Naive thymus-derived CD4-positive, alpha-beta T cell (primary cell): ENCODE data around the gene NRXN2. TPM values are rescaled to one million over a fixed set of nuclear protein-coding genes. Genes with fewer than 3 reads are reported as not detected.

Source experiments
- ATAC-seq: fragments of 150-1000 bp; cut with Tn5 transposase; 2 replicates; pipeline ENCODE4 v1.10.0; 2021; ENCODE audit warnings: mild to moderate bottlenecking, moderate library complexity
- CTCF ChIA-PET: fragments of 350-600 bp; sonication (Branson Sonifier 250); formaldehyde crosslinking; loops from one replicate; lab custom pipeline; 2021; ENCODE audit warnings: antibody characterized with exemption; lab: Charles Lee
- POLR2A ChIA-PET: fragments of 350-600 bp; sonication (Branson Sonifier 250); formaldehyde crosslinking; loops from one replicate; lab custom pipeline; 2021; ENCODE audit warnings: antibody characterized with exemption, inconsistent platforms; lab: Charles Lee
- DNase-seq, 9 donors: peaks; one replicate each; pipeline versions ENCODE4 v3.0.0 to v3.0.0-alpha.2; 2020 to 2022; ENCODE audit warnings: mixed read lengths in 1 of 9
- H3K27ac ChIP-seq: one replicate; pipeline ENCODE4 v1.7.0; 2013; ENCODE audit warnings: mild to moderate bottlenecking, low read depth, low read length, moderate library complexity
- H3K27me3 ChIP-seq, 2 donors: one replicate each; pipeline ENCODE4 v1.7.0; 2013; ENCODE audit warnings: low read length in 2 of 2, mild to moderate bottlenecking in 2 of 2, moderate library complexity in 2 of 2; ENCODE audit not compliant: control insufficient read depth in 2 of 2, insufficient read depth in 2 of 2
- H3K36me3 ChIP-seq, 3 experiments: 1 replicate in 2 of 3; 2 replicates in 1 of 3; pipeline ENCODE4 v1.7.0; 2013; ENCODE audit warnings: low read length in 3 of 3, mild to moderate bottlenecking in 3 of 3, moderate library complexity in 1 of 3; ENCODE audit not compliant: insufficient read depth in 3 of 3, control insufficient read depth in 2 of 3
- H3K4me1 ChIP-seq, 2 donors: one replicate each; pipeline ENCODE4 v1.7.0; 2013; ENCODE audit warnings: low read length in 2 of 2, mild to moderate bottlenecking in 2 of 2, moderate library complexity in 1 of 2; ENCODE audit not compliant: control insufficient read depth in 2 of 2, insufficient read depth in 2 of 2
- H3K4me3 ChIP-seq: 2 replicates; pipeline ENCODE4 v1.7.0; 2013; ENCODE audit warnings: mild to moderate bottlenecking, low read length
- H3K9me3 ChIP-seq, 3 experiments: 1 replicate in 2 of 3; 2 replicates in 1 of 3; pipeline ENCODE4 v1.7.0; 2013; ENCODE audit warnings: low read length in 3 of 3; ENCODE audit not compliant: control insufficient read depth in 2 of 3
- H3K27ac Mint-ChIP-seq, 9 donors: one replicate each; pipeline ENCODE4 v1.8.0; 2020 to 2022; ENCODE audit warnings: mixed read lengths in 9 of 9, mild to moderate bottlenecking in 8 of 9, moderate library complexity in 5 of 9, inconsistent platforms in 2 of 9
- H3K27me3 Mint-ChIP-seq, 5 donors: one replicate each; pipeline ENCODE4 v1.8.0; 2021 to 2022; ENCODE audit warnings: mixed read lengths in 5 of 5, mild to moderate bottlenecking in 1 of 5
- H3K36me3 Mint-ChIP-seq, 5 donors: one replicate each; pipeline ENCODE4 v1.8.0; 2020 to 2022; ENCODE audit warnings: mixed read lengths in 5 of 5, mild to moderate bottlenecking in 3 of 5, inconsistent platforms in 1 of 5
- H3K4me1 Mint-ChIP-seq, 7 donors: one replicate each; pipeline ENCODE4 v1.8.0; 2020 to 2022; ENCODE audit warnings: mixed read lengths in 7 of 7, mild to moderate bottlenecking in 3 of 7, inconsistent platforms in 1 of 7
- H3K4me3 Mint-ChIP-seq, 10 donors: one replicate each; pipeline ENCODE4 v1.8.0; 2020 to 2022; ENCODE audit warnings: mild to moderate bottlenecking in 10 of 10, mixed read lengths in 10 of 10, moderate library complexity in 6 of 10, inconsistent platforms in 2 of 10
- H3K9me3 Mint-ChIP-seq, 11 donors: one replicate each; pipeline ENCODE4 v1.8.0; 2020 to 2022; ENCODE audit warnings: mixed read lengths in 11 of 11, mild to moderate bottlenecking in 4 of 11, inconsistent platforms in 1 of 11, moderate library complexity in 1 of 11
- intact Hi-C, 2 donors: fragments of 100-400 bp; cut with micrococcal nuclease; formaldehyde crosslinking; loops; one replicate each; pipeline ENCODE4 v1.15.1; 2023
- polyA plus RNA-seq, 2 donors: library from polyadenylated mRNA; unstranded; fragments of 300-500 nt; fragmentation: Illumina TruSeq; gene quantifications; one replicate each; pipeline ENCODE4 v1.2.3, GENCODE V29; 2021
- total RNA-seq, 6 experiments: library from RNA in 5 of 6; stranded (reverse) in 5 of 6; gene quantifications; 1 replicate in 5 of 6; 2 replicates in 1 of 6; pipeline ENCODE4 v1.2.3 and lab custom pipeline; 2021 to 2026

The NRXN2 gene
- total and polyA plus RNA-seq, 7 experiments from 2014 or later = 0.07 to 0.71 (median 0.27) TPM; not detected in 4

DNA sequence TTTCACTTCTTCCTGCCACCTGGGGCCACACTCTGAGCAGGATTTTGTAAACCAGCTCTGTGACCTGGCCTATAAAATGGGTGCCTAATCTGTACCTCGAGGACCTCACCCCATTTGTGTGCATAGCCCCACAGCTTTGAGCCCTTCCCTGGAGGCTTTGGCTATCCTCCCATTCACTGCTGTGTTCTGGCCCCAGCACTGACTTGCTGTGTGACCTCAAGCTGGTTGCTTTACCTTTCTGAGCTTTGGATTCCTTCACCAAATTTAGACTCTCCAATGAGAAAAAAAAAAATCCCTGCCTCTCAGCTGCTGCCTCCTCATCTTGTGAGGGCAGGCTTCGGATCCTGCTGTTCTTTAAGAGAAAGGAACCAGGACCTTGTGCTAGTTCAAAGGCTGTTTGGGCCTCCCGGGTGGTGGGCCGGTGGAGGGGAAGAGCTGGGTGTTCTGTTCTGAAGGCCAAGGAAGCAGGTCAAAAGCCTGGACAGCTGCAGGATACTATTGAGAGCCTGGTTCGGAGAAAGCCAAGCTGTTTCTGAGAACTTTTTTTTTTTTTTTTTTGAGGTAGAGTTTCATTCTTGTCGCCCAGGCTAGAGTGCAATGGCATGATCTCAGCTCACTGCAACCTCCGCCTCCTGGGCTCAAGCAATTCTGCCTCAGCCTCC is 37.9 kb upstream of the NRXN2 start:
- peak in 3 of 9 donors; percentile 28 to 46 (median 39) for DNase-seq

GRCh38 chr11:64759722-64760719 is 37.0 kb upstream of the NRXN2 start, which contains the start of gene PYGM:
PYGM (minus strand) TSS chr11:64759974; CDS start chr11:64759898, 76 bp downstream.
- CTCF ChIA-PET = interaction anchor here (0.9 to 19.1 kb wide), 6 partner anchors 8 to 556 kb away, joined by 3 to 305 read pairs (median 6); partner anchors contain the start of genes RASGRP2 and SF1
- intact Hi-C loops = no loop called here
- no peaks in the 10 kb centered on the region for H3K27me3 Mint-ChIP-seq
- peak within 1 kb of the TSS; percentile 86 to 95 (median 92) for H3K27ac Mint-ChIP-seq
- peaks cover 0 to 20% (median 4%) of the 10 kb centered on the region in 3 experiments for H3K36me3 ChIP-seq
- peak within 1 kb of the TSS; percentile 49 for H3K27ac ChIP-seq
- no peaks in the 10 kb centered on the region for H3K9me3 ChIP-seq
- peaks cover 0 to 9% (median 0%) of the 10 kb centered on the region in 11 donors for H3K9me3 Mint-ChIP-seq
- ATAC-seq = no peak
- peak within 1 kb of the TSS; percentile 54 to 96 (median 75) for H3K4me3 Mint-ChIP-seq
- peak in 1 of 9 donors; percentile 24 for DNase-seq
- no peaks in the 10 kb centered on the region for H3K27me3 ChIP-seq
- no peak within 1 kb of the TSS for H3K4me3 ChIP-seq
- POLR2A ChIA-PET = interaction anchor here (0.6 to 39.7 kb wide), 7 partner anchors 5 to 430 kb away, joined by 3 to 1956 read pairs (median 4); partner anchors contain the start of genes PYGM, RASGRP2 and SF1
- peaks cover 44 to 74% (median 62%) of the 10 kb centered on the region in 7 donors for H3K4me1 Mint-ChIP-seq
- H3K36me3 Mint-ChIP-seq = peaks cover 12 to 25% (median 16%) of the 10 kb centered on the region in 5 donors
- H3K4me1 ChIP-seq = peaks cover 51 to 70% of the 10 kb centered on the region in 2 donors

More for the DNA sequence above, 37.9 kb upstream of the NRXN2 start:
- H3K4me1 ChIP-seq = peaks cover 56 to 75% of the 10 kb centered on the region in 2 donors
- ChIA-PET POLR2A (interaction anchor here (0.6 to 39.7 kb wide), 7 partner anchors 4 to 430 kb away, joined by 3 to 1956 read pairs (median 4); partner anchors contain the start of genes PYGM, RASGRP2 and SF1), CTCF (interaction anchor here (0.7 to 19.1 kb wide), 5 partner anchors 14 to 555 kb away, joined by 4 to 305 read pairs (median 7); partner anchors contain the start of genes RASGRP2 and SF1)
- no peaks in the 10 kb centered on the region for H3K27me3 ChIP-seq
- H3K36me3 ChIP-seq = peaks cover 4 to 27% (median 6%) of the 10 kb centered on the region in 3 experiments
- H3K9me3 ChIP-seq = no peaks in the 10 kb centered on the region
- Mint-ChIP-seq H3K4me1 (peaks cover 51 to 82% (median 69%) of the 10 kb centered on the region in 7 donors), H3K4me3 (peak overlapping the region; percentile 54 to 96 (median 75)), H3K9me3 (peaks cover 0 to 9% (median 0%) of the 10 kb centered on the region in 11 donors), H3K27ac (peak overlapping the region; percentile 86 to 95 (median 92)), H3K27me3 (no peaks in the 10 kb centered on the region), H3K36me3 (peaks cover 16 to 32% (median 23%) of the 10 kb centered on the region in 5 donors)
- intact Hi-C loops = no loop called here
- H3K4me3 ChIP-seq = no peak overlapping the region
- H3K27ac ChIP-seq = peak overlapping the region; percentile 49
- ATAC-seq = no peak

DNA sequence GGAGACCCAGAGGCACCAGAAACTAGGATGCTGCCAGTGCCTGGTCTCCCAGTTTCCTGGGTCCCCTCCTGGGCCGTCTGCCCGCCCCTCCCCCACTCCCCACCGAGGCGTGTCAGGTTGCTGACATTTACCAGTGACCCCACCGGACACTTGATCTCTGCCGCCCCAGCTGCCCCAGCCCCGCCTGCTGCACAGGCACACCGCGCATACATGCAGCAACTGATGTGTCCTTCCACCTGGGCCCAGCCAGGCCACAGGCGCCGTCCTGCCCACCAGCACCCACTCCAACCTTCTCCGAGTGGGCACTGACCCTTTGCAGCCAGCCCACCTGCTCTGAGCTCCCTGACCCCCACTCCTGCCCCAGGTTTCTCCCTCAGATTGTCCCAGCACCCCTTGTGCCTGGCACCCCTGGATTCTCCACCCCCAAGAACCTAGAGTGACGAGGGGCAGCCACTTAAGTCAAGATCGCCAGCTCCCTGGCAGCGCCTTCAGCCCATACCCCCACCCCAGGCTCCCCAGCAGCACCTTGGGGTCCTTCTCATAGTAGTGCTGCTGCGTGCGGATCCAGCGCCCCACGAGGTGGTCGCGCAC is 36.2 kb upstream of the NRXN2 start:
- ATAC-seq (no peak), DNase-seq (peak in 1 of 9 donors; percentile 24)
- peak overlapping the region in 5 of 10 donors; percentile 41 to 96 (median 54) for H3K4me3 Mint-ChIP-seq
- peak overlapping the region; percentile 18 to 94 (median 87) for H3K27ac Mint-ChIP-seq
- POLR2A ChIA-PET = interaction anchor here (1.2 to 39.7 kb wide), 3 partner anchors 6 to 89 kb away, joined by 3 to 1956 read pairs (median 1956); partner anchors contain the start of genes PYGM, RASGRP2 and SF1
- H3K9me3 Mint-ChIP-seq = peaks cover 0 to 6% (median 0%) of the 10 kb centered on the region in 11 donors
- Histone ChIP-seq H3K4me3 (no peak overlapping the region), H3K36me3 (peaks cover 0 to 19% (median 0%) of the 10 kb centered on the region in 3 experiments), H3K27me3 (no peaks in the 10 kb centered on the region), H3K9me3 (no peaks in the 10 kb centered on the region), H3K27ac (peak overlapping the region; percentile 11), H3K4me1 (peaks cover 43 to 64% of the 10 kb centered on the region in 2 donors)
- H3K36me3 Mint-ChIP-seq = peaks cover 5 to 17% (median 8%) of the 10 kb centered on the region in 5 donors
- CTCF ChIA-PET = interaction anchor here (0.9 to 19.1 kb wide), 3 partner anchors 9 to 25 kb away, joined by 3 to 305 read pairs (median 3); partner anchors contain the start of gene RASGRP2
- no peaks in the 10 kb centered on the region for H3K27me3 Mint-ChIP-seq
- intact Hi-C loops = no loop called here
- peaks cover 36 to 66% (median 54%) of the 10 kb centered on the region in 7 donors for H3K4me1 Mint-ChIP-seq

DNA sequence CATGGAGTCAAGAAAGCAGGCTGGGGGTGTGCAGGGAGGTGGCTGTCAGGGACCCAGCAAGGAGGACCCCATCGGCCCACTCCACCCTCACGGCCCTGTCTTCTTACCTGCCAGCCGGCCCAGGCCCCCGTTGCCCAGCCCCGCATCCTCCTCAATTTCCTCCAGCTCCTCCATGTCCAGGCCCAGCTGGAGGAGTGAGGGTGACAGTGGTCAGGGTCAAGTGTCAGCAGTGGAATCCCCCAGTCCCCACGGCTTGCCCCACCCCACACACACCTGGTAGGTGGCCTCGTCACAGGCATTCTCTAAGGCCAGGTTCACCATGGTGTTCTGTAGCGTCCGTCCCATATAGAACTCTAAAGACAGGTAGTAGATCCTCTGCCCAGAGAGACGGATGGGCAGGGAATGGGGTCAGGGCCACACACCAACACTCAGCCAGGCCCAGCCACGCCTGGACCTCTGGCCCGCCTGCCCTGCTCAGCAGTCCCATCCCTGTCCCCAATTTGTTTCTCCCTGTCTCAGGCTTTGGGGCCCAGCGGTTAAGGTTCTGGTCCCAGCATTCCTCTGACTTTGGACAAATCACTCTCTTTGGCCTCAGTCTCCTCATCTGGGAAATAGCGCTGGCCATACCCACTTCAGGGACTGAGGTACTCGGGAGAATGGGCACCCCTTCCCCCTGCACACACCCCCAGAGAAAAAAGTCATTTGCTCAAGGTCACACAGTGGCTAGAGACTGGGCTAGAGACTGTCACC is 35.5 kb upstream of the NRXN2 start:
- intact Hi-C loops = no loop called here
- peak overlapping the region in 8 of 9 donors; percentile 18 to 90 (median 66) for H3K27ac Mint-ChIP-seq
- ATAC-seq (no peak), DNase-seq (peak in 1 of 9 donors; percentile 21)
- Histone ChIP-seq H3K9me3 (no peaks in the 10 kb centered on the region), H3K36me3 (peaks cover 0 to 24% (median 0%) of the 10 kb centered on the region in 3 experiments), H3K27me3 (no peaks in the 10 kb centered on the region), H3K4me1 (peaks cover 36 to 57% of the 10 kb centered on the region in 2 donors), H3K4me3 (no peak overlapping the region), H3K27ac (peak overlapping the region; percentile 11)
- peaks cover 4 to 13% (median 7%) of the 10 kb centered on the region in 5 donors for H3K36me3 Mint-ChIP-seq
- peak overlapping the region in 1 of 10 donors; percentile 41 for H3K4me3 Mint-ChIP-seq
- H3K27me3 Mint-ChIP-seq = no peaks in the 10 kb centered on the region
- H3K9me3 Mint-ChIP-seq = peaks cover 0 to 6% (median 0%) of the 10 kb centered on the region in 11 donors
- ChIA-PET POLR2A (interaction anchor here (0.6 to 39.7 kb wide), 5 partner anchors 6 to 112 kb away, joined by 3 to 1956 read pairs (median 4); partner anchors contain the start of genes PYGM, RASGRP2 and SF1), CTCF (interaction anchor here (19.1 kb wide), 1 partner anchor 11 kb away, joined by 305 read pairs; the partner anchor contains the start of gene RASGRP2)
- H3K4me1 Mint-ChIP-seq = peaks cover 33 to 59% (median 47%) of the 10 kb centered on the region in 7 donors
